NCI-H2029 treated with DMSO at 0.1 percent for 48 hours (cell line): Measurements from ENCODE around the gene TNFRSF14.
"Not testable (repeated sequence)": the region's sequence is repeated elsewhere in the genome, so short reads cannot be mapped to it uniquely, and the experiment has no call there.

Source experiments
- DNase-seq: peaks from one replicate; lab custom pipeline; 2025; lab: John Stamatoyannopoulos, UW

Gene TNFRSF14

DNA sequence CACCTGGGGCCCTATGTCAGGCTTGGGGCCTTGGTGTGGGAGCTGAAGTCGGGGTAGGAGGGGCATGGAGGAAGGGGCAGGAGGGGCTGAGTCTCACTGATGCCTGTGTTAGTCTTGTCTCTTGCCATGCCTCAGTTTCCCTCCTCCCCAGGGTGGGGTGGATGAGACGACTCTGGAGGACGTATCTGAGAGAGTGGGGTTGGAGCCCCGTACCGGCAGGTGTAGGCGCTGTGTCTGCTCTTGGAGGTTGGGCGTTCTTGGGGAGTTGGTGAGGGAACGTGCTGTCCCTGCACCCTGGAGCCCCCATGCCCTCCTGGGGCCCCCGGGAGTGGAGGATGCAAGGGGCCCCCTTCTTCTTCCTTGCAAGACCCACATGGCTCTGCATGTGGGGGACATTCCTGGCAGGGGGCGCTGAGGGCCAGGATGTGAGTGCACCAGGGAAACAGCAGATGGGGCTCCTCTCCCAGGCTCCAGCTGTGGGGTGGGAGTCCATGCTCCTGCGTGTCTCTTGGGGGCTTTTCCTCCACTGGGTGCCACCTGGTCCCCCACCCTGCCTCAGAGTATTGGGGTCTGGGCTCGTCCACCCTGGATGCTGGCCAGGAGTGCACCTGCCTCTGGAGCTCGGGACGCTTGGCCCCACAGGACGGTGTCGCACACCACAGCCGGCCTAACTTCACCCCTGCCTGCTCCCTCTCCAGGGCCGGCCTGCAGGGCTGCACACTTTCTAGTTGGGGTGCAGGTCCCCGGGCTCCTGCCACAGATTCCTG, 1.4 kb upstream of the TNFRSF14 start:
- no peak for DNase-seq

GRCh38 chr1:2555634-2556276, 416 bp upstream of the TNFRSF14 start:
- DNase-seq: no peak

DNA sequence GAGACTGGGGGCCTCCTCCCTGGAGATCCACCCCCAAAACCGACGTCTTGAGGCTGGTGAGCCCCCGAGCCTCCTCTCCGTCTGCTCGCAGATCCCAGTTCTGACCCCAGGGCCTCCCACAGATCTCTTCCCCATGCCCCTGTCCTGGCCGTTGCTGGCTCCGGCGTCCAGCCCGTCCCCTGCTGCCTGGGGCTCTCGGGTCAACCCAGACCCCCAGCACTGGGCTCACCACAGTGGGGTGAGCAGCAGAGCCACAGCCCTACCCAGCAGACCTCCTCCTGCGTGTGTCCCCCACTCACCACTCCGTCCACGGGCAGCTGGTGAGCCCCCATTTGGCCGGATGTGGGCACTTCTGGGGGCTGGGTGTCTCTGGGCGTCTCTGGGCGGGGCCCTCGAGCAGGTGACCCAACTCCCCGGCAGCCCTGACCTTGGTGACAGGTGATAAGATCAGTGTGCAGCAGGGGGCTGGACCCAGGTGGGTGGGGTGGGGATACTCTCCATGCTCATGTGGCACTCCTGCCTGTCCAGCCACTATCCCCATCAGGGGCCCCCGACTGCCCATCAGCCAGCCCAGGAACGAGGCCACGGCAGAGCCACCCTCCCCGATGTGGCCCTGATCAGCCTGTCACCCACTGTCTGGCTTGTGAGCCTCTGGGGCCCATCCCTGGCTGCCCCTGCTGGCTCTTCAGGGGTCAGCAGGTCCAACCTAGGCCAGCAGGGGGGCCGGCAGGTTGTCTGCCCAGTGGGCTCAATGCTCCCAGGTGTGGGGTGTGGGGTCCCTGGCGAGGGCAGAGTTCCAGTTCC, 709 bp downstream of the TNFRSF14 start:
- DNase-seq: no peak

DNA sequence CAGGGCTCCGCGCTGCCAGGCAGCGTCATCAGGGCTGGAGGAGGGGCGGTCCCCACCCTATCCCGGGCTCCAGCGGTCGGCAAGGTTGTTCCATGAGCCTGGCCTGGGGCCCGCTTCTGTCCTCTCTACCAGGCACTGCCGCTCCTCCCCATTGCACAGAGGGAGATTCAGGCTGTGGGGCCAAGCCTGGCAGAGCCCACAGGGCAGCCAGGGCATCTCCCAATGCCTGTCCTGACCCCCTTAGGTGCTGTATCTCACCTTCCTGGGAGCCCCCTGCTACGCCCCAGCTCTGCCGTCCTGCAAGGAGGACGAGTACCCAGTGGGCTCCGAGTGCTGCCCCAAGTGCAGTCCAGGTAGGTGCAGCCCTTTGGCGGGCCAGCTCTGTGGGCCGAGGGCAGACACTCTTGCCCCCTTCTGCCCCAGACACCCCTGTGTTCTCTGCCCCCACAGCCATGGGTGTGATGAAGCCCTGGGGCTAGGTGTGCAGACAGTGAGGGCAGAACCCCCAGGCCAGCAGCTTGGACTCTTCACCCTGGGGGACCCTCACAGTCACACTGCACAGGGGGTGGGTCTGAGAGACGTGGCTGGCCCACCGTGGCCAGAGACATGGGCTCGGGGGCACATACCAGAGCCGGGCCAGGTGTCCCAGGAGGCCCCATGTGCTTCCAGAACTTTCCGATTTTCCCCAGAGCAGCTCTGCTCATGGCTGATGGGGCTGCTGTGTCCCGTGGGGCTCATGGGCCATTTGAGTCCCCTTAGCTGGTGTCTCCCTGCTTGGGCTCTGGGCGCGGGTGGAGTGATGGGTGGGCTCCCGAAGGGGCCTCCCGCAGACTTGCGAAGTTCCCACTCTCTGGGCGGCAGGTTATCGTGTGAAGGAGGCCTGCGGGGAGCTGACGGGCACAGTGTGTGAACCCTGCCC, 1.6 kb downstream of the TNFRSF14 start:
- DNase-seq: no peak

GRCh38 chr1:2558420-2558819, 2.2 kb downstream of the TNFRSF14 start:
- no peak for DNase-seq

GRCh38 chr1:2558861-2559260, 2.7 kb downstream of the TNFRSF14 start:
- DNase-seq: no peak

DNA sequence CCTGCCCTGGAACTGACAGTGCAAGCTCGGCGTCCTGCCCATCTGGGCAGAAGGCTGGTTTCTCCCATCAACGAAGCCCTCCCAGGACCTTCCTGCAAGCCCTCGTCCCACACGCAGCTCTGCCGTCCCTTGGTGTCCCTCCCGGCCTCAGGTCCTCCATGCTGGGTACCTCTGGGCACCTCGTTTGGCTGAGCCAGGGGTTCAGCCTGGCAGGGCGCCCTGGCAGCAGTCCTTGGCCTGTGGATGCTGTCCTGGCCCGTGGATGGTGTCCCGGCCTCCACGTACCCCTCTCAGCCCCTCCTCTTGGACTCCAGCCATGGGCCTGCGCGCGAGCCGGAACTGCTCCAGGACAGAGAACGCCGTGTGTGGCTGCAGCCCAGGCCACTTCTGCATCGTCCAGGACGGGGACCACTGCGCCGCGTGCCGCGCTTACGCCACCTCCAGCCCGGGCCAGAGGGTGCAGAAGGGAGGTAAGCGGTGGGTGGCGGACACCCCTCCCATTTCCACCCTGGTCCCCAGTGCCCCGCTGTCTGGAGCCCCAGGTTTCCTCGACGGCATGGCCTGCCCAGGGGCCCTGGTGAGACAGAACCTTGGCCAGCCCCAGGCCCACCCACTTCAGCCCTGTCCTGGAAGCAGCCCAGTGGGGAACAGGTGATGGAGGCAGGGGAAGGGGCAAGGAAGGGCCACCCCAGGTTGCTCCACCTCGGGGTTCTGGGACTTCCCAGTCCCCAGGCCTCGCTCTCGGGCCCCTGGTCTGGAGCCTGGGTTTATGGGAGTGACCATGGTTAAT, 3.5 kb downstream of the TNFRSF14 start:
- DNase-seq: no peak

DNA sequence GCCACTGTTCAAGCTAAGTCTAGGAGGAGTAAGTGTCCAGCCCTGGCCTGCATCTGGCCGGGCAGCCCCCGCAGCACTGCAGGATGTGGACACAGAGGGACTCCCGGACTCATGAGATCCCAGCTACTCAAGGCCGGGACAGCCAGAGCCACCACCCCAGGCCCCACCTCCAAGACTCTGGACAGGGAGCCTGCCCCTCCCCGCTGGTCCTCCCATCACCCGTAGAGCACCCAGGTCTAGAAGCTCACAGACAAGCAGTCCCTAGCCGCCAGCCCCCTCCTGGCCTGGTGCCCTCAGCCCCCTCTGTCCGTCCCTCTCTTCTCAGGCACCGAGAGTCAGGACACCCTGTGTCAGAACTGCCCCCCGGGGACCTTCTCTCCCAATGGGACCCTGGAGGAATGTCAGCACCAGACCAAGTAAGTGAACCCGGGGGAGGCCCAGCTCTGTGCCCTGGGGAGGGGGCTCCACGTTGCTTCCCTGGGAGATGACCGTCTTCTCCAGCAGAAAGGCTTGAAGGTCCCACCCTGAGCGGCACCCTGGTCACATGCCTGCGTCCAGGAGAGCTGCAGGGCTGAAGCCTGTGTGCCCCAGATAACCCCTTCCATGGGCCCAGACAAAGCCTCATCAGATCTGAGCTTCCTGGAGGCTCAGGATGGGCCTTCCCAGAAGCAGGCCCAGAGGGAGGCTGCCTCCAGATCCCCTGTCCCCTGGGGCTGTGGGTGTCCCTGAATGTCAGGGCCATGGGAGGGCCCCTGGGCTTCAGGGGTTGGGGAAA, 4.3 kb downstream of the TNFRSF14 start:
- DNase-seq: no peak

DNA sequence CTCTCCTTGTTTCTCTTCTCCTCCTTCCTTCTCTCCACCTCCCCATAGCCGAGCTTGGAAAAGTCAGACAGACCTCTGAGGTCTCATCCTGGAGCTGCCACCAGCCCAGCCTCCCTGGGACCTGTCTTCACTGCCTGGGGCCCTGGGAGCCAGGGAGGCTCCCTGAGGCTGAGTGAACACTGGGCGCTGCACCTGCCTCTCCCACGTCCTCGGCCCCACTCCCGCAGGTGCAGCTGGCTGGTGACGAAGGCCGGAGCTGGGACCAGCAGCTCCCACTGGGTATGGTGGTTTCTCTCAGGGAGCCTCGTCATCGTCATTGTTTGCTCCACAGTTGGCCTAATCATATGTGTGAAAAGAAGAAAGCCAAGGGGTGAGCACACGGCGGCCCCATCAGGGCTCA, 5.3 kb downstream of the TNFRSF14 start:
- DNase-seq: no peak

GRCh38 chr1:2561898-2562895, 6.0 kb downstream of the TNFRSF14 start:
- DNase-seq: no peak

DNA sequence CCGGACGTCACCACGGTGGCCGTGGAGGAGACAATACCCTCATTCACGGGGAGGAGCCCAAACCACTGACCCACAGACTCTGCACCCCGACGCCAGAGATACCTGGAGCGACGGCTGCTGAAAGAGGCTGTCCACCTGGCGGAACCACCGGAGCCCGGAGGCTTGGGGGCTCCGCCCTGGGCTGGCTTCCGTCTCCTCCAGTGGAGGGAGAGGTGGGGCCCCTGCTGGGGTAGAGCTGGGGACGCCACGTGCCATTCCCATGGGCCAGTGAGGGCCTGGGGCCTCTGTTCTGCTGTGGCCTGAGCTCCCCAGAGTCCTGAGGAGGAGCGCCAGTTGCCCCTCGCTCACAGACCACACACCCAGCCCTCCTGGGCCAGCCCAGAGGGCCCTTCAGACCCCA, 7.0 kb downstream of the TNFRSF14 start:
- DNase-seq: no peak

DNA sequence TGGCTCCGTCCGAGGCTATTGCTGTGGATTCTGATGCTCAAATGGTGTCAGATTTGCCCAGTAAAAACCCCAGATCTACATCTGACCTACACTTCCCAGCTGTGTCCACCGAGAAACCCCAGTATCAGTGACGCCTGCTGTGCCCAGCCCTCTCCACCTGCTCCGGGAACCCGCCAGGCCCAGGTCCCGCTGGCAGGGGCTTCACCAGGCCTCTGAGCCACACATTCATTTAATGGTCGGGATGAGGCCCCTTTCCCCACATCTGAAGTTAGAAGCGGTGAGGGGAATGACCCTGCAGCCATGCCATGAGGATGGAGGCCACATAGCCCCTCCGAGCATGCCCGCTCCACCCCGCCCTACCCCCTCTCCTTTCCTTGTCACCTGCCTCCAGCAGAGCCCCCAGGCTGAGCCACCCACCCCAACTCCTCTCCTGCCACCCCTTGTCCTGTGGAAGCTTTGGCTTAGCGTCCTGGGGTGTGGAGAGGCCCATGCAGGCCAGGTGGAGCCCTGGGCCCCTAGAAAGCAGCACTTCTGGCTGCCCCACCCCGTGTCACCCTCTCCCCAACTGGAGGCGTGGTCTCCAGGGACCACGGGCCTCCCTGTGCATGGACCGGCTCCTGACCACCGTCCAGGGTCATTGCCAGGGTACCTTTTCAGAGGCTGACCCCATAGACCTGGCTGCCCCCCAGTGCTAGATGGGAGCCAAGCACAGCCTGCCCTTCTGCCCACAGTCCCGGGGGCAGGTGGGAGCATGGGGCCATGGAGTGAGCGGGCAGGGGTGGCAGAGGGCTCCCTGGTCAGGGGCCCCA, 8.0 kb downstream of the TNFRSF14 start:
- DNase-seq: no peak

DNA sequence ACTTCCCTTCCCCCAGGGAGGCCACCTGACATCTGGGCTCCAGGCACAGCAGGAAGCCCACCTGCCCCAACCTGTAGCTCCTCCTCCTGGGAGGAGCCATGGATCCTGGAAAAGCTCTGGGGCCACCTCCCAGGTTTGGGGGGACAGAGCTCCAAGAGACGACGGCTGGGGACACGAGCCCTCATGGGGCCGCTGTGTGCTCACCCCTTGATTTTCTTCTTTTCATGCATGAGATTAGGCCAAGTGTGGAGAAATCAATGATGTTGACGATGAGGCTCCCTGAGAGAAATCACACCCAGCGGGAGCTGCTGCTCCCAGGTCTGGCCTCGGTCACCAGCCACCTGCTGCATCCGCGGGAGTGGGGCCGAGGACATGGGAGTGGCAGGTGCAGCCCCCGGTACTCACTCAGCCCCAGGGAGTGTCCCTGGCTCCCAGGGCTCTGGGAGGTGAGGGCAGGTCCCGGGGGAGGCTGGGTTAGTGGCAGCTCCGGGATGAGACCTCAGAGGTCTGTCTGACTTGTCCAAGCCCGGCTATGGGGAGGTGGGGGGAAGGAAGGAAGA, 8.7 kb downstream of the TNFRSF14 start:
- no peak for DNase-seq

- DNase-seq: no peak
These were observed 10.2 kb downstream of the TNFRSF14 start for GRCh38 chr1:2566101-2567045.

GRCh38 chr1:2567083-2567679, 11.0 kb downstream of the TNFRSF14 start:
- DNase-seq: no peak

DNA sequence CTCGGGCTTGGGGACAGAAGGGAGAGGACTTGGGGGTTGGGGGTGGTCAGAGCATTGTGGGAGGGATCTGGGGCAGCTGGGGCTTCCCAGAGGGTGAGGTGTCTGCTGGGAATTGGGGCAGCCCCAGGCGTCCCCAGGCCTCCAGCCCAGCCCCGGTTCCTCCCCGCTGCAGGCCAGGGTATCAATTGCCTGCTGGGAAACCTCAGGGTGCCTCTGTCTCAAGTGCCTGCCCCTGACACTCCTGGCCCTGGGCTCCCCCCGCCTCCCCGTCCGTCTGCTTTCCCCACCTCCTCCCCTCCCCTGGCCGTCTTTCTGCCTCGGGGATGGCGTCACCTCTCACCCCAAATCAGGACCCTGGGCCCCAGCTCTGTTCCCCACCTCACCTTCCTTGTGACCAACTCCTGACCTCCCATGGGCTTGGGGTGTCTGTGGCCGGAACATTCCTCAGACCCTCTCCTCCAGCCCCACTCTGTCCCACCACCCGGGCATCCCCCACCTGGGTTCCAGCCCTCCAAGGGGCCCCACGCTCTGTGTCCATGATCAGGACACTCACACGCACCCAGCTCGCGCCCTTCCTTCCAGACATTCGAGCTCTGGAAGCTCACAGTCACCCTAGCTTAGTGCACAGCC, 12.1 kb downstream of the TNFRSF14 start:
- DNase-seq: not testable (repeated sequence)
